Stimulated activated CD4-positive, alpha-beta T cell treated with anti-CD3 and anti-CD28 coated beads, Interleukin-1b, Interleukin-23, amount 100 ng/mL, for 4 hours (primary cell): Measurements from ENCODE around the gene GON7.
A peak's percentile ranks its signal among the peaks of the same experiment; 100 is the strongest.
"Not testable (repeated sequence)": the region's sequence is repeated elsewhere in the genome, so short reads cannot be mapped to it uniquely, and the experiment has no call there.

Experiments used
- DNase-seq, 2 donors: peaks; one replicate each; pipeline ENCODE4 v3.0.0-alpha.2; 2020; ENCODE audit warnings: low read depth in 2 of 2

GON7 gene

GRCh38 chr14:93200553-93200952 is 6.3 kb downstream of the GON7 start:
- DNase-seq: no peak

GRCh38 chr14:93199031-93199430 is 7.8 kb downstream of the GON7 start:
- no peak for DNase-seq

- no peak for DNase-seq
Measured at GRCh38 chr14:93195316-93195999, 11.4 kb downstream of the GON7 start.

GRCh38 chr14:93186956-93187355 is 19.9 kb downstream of the GON7 start:
- DNase-seq: no peak

GRCh38 chr14:93186466-93186865 is 20.4 kb downstream of the GON7 start:
- DNase-seq: no peak

- DNase-seq: no peak
Measured at GRCh38 chr14:93185349-93185720, 21.5 kb downstream of the GON7 start.

GRCh38 chr14:93184391-93185348 is 22.2 kb downstream of the GON7 start, which contains the start of the genes LYSET and MOAP1:
Gene LYSET (plus strand): TSS chr14:93185317. CDS start chr14:93185406, 89 bp downstream.
Gene MOAP1 (minus strand): TSS chr14:93184897. CDS start chr14:93184242, 655 bp downstream.
- peak; percentile 82 to 83 for DNase-seq

GRCh38 chr14:93183596-93184317 is 23.1 kb downstream of the GON7 start:
- DNase-seq: no peak

GRCh38 chr14:93175492-93175891 is 31.4 kb downstream of the GON7 start:
- no peak for DNase-seq

- DNase-seq: not testable (repeated sequence)
Measured at GRCh38 chr14:93174731-93175130, 32.1 kb downstream of the GON7 start.

- no peak for DNase-seq
Measured at GRCh38 chr14:93173943-93174395, 32.9 kb downstream of the GON7 start.

- no peak for DNase-seq
Measured at GRCh38 chr14:93171376-93171775, 35.5 kb downstream of the GON7 start.

- not testable (repeated sequence) for DNase-seq
Measured at GRCh38 chr14:93170141-93170540, 36.7 kb downstream of the GON7 start.

- not testable (repeated sequence) for DNase-seq
Measured at GRCh38 chr14:93169619-93170018, 37.2 kb downstream of the GON7 start.

- not testable (repeated sequence) for DNase-seq
Measured at GRCh38 chr14:93168610-93169009, 38.3 kb downstream of the GON7 start.

GRCh38 chr14:93165271-93166265 is 41.3 kb downstream of the GON7 start:
- DNase-seq: not testable (repeated sequence)

GRCh38 chr14:93163564-93163963 is 43.3 kb downstream of the GON7 start:
- DNase-seq: no peak

- DNase-seq: no peak
Measured at GRCh38 chr14:93161411-93161940, 45.4 kb downstream of the GON7 start.

- no peak for DNase-seq
Measured at GRCh38 chr14:93160353-93160801, 46.5 kb downstream of the GON7 start.
